Suprapubic skin (tissue), 4 donors: ENCODE measurements around the gene CCDC74A. TPM values are rescaled to one million over a fixed set of nuclear protein-coding genes. Genes with fewer than 3 reads are reported as not detected.
"Not testable (repeated sequence)": the region's sequence is repeated elsewhere in the genome, so short reads cannot be mapped to it uniquely, and the experiment has no call there.

ENCODE experiments used
- DNase-seq, 2 donors: peaks; one replicate each; pipeline ENCODE4 v3.0.0-alpha.2; 2019; ENCODE audit warnings: low spot score in 2 of 2
- H3K27ac ChIP-seq: fragments of 200-600 bp; sonication (generic); one replicate; pipeline ENCODE4 v1.5.1; 2019
- H3K27me3 ChIP-seq: fragments of 200-600 bp; sonication (generic); one replicate; pipeline ENCODE4 v1.5.1; 2019
- H3K36me3 ChIP-seq: fragments of 200-600 bp; sonication (generic); one replicate; pipeline ENCODE4 v1.5.1; 2019
- H3K4me1 ChIP-seq: fragments of 200-600 bp; sonication (generic); one replicate; pipeline ENCODE4 v1.5.1; 2019
- H3K4me3 ChIP-seq: fragments of 200-600 bp; sonication (generic); one replicate; pipeline ENCODE4 v1.5.1; 2019; ENCODE audit warnings: mild to moderate bottlenecking
- H3K9me3 ChIP-seq: fragments of 200-600 bp; sonication (generic); one replicate; pipeline ENCODE4 v1.5.1; 2019
- CTCF ChIP-seq, 2 donors: fragments of 200-600 bp in 1 of 2; fragments of 450-650 bp in 1 of 2; sonication (generic) in 1 of 2; IDR thresholded peaks; one replicate each; pipeline ENCODE4 v1.5.1; 2016 to 2019; ENCODE audit warnings: antibody characterized with exemption in 2 of 2, mild to moderate bottlenecking in 1 of 2, moderate library complexity in 1 of 2
- EP300 ChIP-seq: sonication (generic); formaldehyde crosslinking; IDR thresholded peaks from one replicate; pipeline ENCODE4 v1.6.1; 2017; ENCODE audit warnings: antibody characterized with exemption
- POLR2A ChIP-seq, 2 donors: fragments of 450-650 bp; IDR thresholded peaks; one replicate each; pipeline ENCODE4 v1.6.1; 2017; ENCODE audit warnings: antibody characterized with exemption in 2 of 2, mild to moderate bottlenecking in 2 of 2, moderate library complexity in 2 of 2
- POLR2AphosphoS5 ChIP-seq, 3 donors: sonication (generic); formaldehyde crosslinking; IDR thresholded peaks; one replicate each; pipeline ENCODE4 v1.6.1; 2017; ENCODE audit warnings: antibody characterized with exemption in 3 of 3
- WGBS: methylation state at CpG from one replicate; pipeline ENCODE4 v1.1.5; 2018; 5-methylcytosine and 5-hydroxymethylcytosine counted together
- total RNA-seq, 4 donors: library from RNA; depleted of rRNA; stranded (reverse); fragments of >200 nt; gene quantifications; one replicate each; pipeline ENCODE4 v1.1.0, GENCODE V29; 2016

Gene CCDC74A
- total RNA-seq, 4 donors from 2014 or later: 3.9 to 11.2 (median 8.3) TPM

GRCh38 chr2:131488306-131489205 is 39.1 kb upstream of the CCDC74A start:
- no peaks in the 10 kb centered on the region for H3K27me3 ChIP-seq
- peaks cover 9% of the 10 kb centered on the region for H3K4me1 ChIP-seq
- DNase-seq: peak in 1 of 2 donors; percentile 50
- H3K36me3 ChIP-seq: no peaks in the 10 kb centered on the region
- H3K4me3 ChIP-seq: no peak overlapping the region
- no peaks in the 10 kb centered on the region for H3K9me3 ChIP-seq
- TF ChIP-seq POLR2AphosphoS5 (IDR thresholded peaks at IDR 0.05) (no peak), CTCF (IDR thresholded peaks at IDR 0.05) (no peak), EP300 (no peak), POLR2A (IDR thresholded peaks at IDR 0.05) (no peak)
- 84% methylated on average over 14 of the region's 14 CpGs for WGBS
- no peak overlapping the region for H3K27ac ChIP-seq

GRCh38 chr2:131490616-131491468 is 36.8 kb upstream of the CCDC74A start:
- WGBS: 66% methylated on average over 20 of the region's 20 CpGs
- peak overlapping the region; percentile 88 for H3K4me3 ChIP-seq
- H3K36me3 ChIP-seq, DNase-seq, H3K27ac ChIP-seq, H3K9me3 ChIP-seq, H3K27me3 ChIP-seq: not testable (repeated sequence)
- H3K4me1 ChIP-seq: peaks cover 24% of the 10 kb centered on the region

- WGBS: 29% methylated on average over 6 of the region's 22 CpGs
- not testable (repeated sequence) for H3K27ac ChIP-seq, DNase-seq
Measured at GRCh38 chr2:131491469-131491836, 36.2 kb upstream of the CCDC74A start.

GRCh38 chr2:131492015-131492417 is 35.7 kb upstream of the CCDC74A start, which contains the start of gene MZT2A:
MZT2A (minus strand) TSS chr2:131492397; CDS start chr2:131492376, 21 bp downstream.
- peak within 1 kb of the TSS; percentile 93 for H3K27ac ChIP-seq
- peak in 1 of 2 donors; percentile 74 for DNase-seq
- WGBS: no CpG with 5 or more reads among the region's 53 CpGs

More at GRCh38 chr2:131491469-131491836, 36.2 kb upstream of the CCDC74A start:
- Histone ChIP-seq H3K4me3 (peak overlapping the region; percentile 88), H3K4me1 (peaks cover 24% of the 10 kb centered on the region)
- not testable (repeated sequence) for H3K27me3 ChIP-seq, H3K9me3 ChIP-seq, H3K36me3 ChIP-seq

GRCh38 chr2:131492418-131493198 is 35.1 kb upstream of the CCDC74A start:
- Histone ChIP-seq H3K27me3 (no peaks in the 10 kb centered on the region), H3K27ac (peak overlapping the region; percentile 93), H3K4me1 (peaks cover 24% of the 10 kb centered on the region), H3K36me3 (no peaks in the 10 kb centered on the region), H3K4me3 (peak overlapping the region; percentile 88), H3K9me3 (no peaks in the 10 kb centered on the region)
- WGBS: 0% methylated on average over 35 of the region's 79 CpGs
- no peak for TF ChIP-seq POLR2A (IDR thresholded peaks at IDR 0.05)
- no peak for TF ChIP-seq EP300
- TF ChIP-seq POLR2AphosphoS5 (IDR thresholded peaks at IDR 0.05): peak in 1 of 3 donors; percentile 76
- peak; percentile 65 to 75 for TF ChIP-seq CTCF (IDR thresholded peaks at IDR 0.05)
- DNase-seq: peak; percentile 94

More at GRCh38 chr2:131492015-131492417, 35.7 kb upstream of the CCDC74A start, which contains the start of gene MZT2A:
- not testable (repeated sequence) for H3K27me3 ChIP-seq, H3K36me3 ChIP-seq, H3K9me3 ChIP-seq
- peak within 1 kb of the TSS; percentile 88 for H3K4me3 ChIP-seq
- H3K4me1 ChIP-seq: peaks cover 24% of the 10 kb centered on the region

- Histone ChIP-seq H3K27me3 (no peaks in the 10 kb centered on the region), H3K4me3 (peak overlapping the region; percentile 88), H3K9me3 (no peaks in the 10 kb centered on the region), H3K36me3 (no peaks in the 10 kb centered on the region), H3K4me1 (peaks cover 24% of the 10 kb centered on the region), H3K27ac (peak overlapping the region; percentile 93)
- DNase-seq: no peak
- 1% methylated on average over 22 of the region's 40 CpGs for WGBS
- TF ChIP-seq EP300 (no peak), POLR2AphosphoS5 (IDR thresholded peaks at IDR 0.05) (no peak), POLR2A (IDR thresholded peaks at IDR 0.05) (no peak), CTCF (IDR thresholded peaks at IDR 0.05) (no peak)
Measured at GRCh38 chr2:131493199-131493968, 34.3 kb upstream of the CCDC74A start.

GRCh38 chr2:131495506-131495905 is 32.2 kb upstream of the CCDC74A start:
- not testable (repeated sequence) for H3K27me3 ChIP-seq, H3K9me3 ChIP-seq, DNase-seq, H3K4me3 ChIP-seq, H3K27ac ChIP-seq
- H3K4me1 ChIP-seq: peaks cover 24% of the 10 kb centered on the region
- peaks cover 19% of the 10 kb centered on the region for H3K36me3 ChIP-seq
- 87% methylated on average over 1 of the region's 1 CpG for WGBS

- not testable (repeated sequence) for H3K9me3 ChIP-seq, H3K27me3 ChIP-seq, DNase-seq, H3K4me3 ChIP-seq, H3K27ac ChIP-seq
- Histone ChIP-seq H3K36me3 (peaks cover 49% of the 10 kb centered on the region), H3K4me1 (peaks cover 16% of the 10 kb centered on the region)
- WGBS: 70% methylated on average over 7 of the region's 8 CpGs
Measured at GRCh38 chr2:131498321-131498973, 29.2 kb upstream of the CCDC74A start.
